ENCODE results near the gene TEN1.

Gene TEN1

DNA sequence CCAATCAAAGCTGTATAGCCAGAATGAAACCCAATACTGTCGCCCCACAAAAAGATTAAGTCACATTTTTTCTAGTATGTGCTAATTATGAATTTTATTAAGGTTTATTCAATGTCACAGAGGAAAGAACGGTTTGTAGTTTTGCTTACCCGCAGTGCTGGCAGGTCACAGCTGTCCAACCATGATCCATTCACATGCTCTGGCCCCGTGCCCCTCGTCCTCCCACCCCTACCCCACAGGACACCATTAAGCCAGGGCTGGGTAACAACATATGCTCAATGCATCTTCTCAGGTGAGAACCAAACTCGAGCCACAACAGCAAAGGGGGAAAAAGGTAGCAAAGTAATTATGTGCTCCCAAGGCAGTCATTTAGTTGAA is 37.6 kb upstream of the TEN1 start:
- H3K4me3 ChIP-seq (ENCODE audit: low read depth, low read length) = no peak overlapping the region; the same call in 1 of the 2 replicates
- no peaks in the 10 kb centered on the region for H3K9me3 ChIP-seq (ENCODE audit: control insufficient read depth, insufficient read depth, low read depth, low read length)
- ChIA-PET POLR2A (interaction anchor here (0.5 to 1.9 kb wide), 29 partner anchors 9 to 412 kb away, joined by 3 to 20 read pairs (median 4); partner anchors contain the start of genes ACOX1, CDK3, MRPL38 and PRPSAP1), CTCF (interaction anchor here (0.7 to 1.9 kb wide), 6 partner anchors 11 to 64 kb away, joined by 3 to 9 read pairs (median 4); partner anchors contain the start of gene CDK3)
- peaks cover 3% of the 10 kb centered on the region; the same call in 1 of the 2 replicates for H3K4me1 ChIP-seq (ENCODE audit: control insufficient read depth, insufficient read depth, low read length)
- H3K36me3 ChIP-seq (ENCODE audit: control insufficient read depth in 2 of 2, insufficient read depth in 1 of 2, low read length in 2 of 2) = peaks cover 9 to 32% of the 10 kb centered on the region in 2 experiments
- TF ChIP-seq ZNF548 (tag by site-specific recombination; IDR thresholded peaks at IDR 0.05) (no peak), KLF16 (tag by site-specific recombination; IDR thresholded peaks at IDR 0.05) (no peak), ZBTB7A (tag by site-specific recombination; IDR thresholded peaks at IDR 0.05; ENCODE audit: low read depth) (no peak), ZNF664 (tag by site-specific recombination; IDR thresholded peaks at IDR 0.05) (no peak), ZNF670 (tag by site-specific recombination; IDR thresholded peaks at IDR 0.05; ENCODE audit: low read depth) (no peak), ZNF747 (tag by site-specific recombination; IDR thresholded peaks at IDR 0.05) (no peak), ZNF549 (tag by site-specific recombination; IDR thresholded peaks at IDR 0.05) (no peak), ZNF658 (tag by site-specific recombination; IDR thresholded peaks at IDR 0.05) (no peak), HOXA7 (CRISPR knock-in tag; IDR thresholded peaks at IDR 0.05; ENCODE audit: borderline replicate concordance) (no peak)
- H3K27ac ChIP-seq (ENCODE audit: extremely low read depth, low read depth, low read length) = no peak overlapping the region; the same call in 1 of the 2 replicates

GRCh38 chr17:75942473-75942872 is 36.6 kb upstream of the TEN1 start:
- Histone ChIP-seq H3K27ac (ENCODE audit: extremely low read depth, low read depth, low read length) (no peak overlapping the region), H3K36me3 (ENCODE audit: control insufficient read depth in 2 of 2, insufficient read depth in 1 of 2, low read length in 2 of 2) (peaks cover 20 to 38% of the 10 kb centered on the region in 2 experiments), H3K9me3 (ENCODE audit: control insufficient read depth, insufficient read depth, low read depth, low read length) (no peaks in the 10 kb centered on the region), H3K4me1 (ENCODE audit: control insufficient read depth, insufficient read depth, low read length) (peaks cover 3% of the 10 kb centered on the region; the same call in 1 of the 2 replicates), H3K4me3 (ENCODE audit: low read depth, low read length) (no peak overlapping the region)
- CTCF ChIA-PET = interaction anchor here (1.9 kb wide), 1 partner anchor 15 kb away, joined by 9 read pairs; no protein-coding TSS in a partner anchor
- POLR2A ChIA-PET = interaction anchor here (0.7 to 1.9 kb wide), 3 partner anchors 14 to 63 kb away, joined by 4 to 20 read pairs (median 5); no protein-coding TSS in a partner anchor
- TF ChIP-seq ZNF544 (tag by site-specific recombination; IDR thresholded peaks at IDR 0.05) (no peak), ZNF530 (tag by site-specific recombination; IDR thresholded peaks at IDR 0.05; ENCODE audit: low read depth) (no peak), ZNF221 (tag by site-specific recombination; IDR thresholded peaks at IDR 0.05; ENCODE audit: borderline replicate concordance) (no peak), ZBTB11 (tag by site-specific recombination; conservative IDR thresholded peaks at IDR 0.05; ENCODE audit: low read depth) (no peak), ZNF223 (tag by site-specific recombination; IDR thresholded peaks at IDR 0.05) (no peak), ZNF140 (tag by site-specific recombination; IDR thresholded peaks at IDR 0.05) (no peak), ZBTB44 (tag by site-specific recombination; IDR thresholded peaks at IDR 0.05) (no peak), MYNN (tag by site-specific recombination; IDR thresholded peaks at IDR 0.05; ENCODE audit: borderline replicate concordance) (no peak), ZNF623 (tag by site-specific recombination; IDR thresholded peaks at IDR 0.05) (no peak), ZNF114 (tag by site-specific recombination; IDR thresholded peaks at IDR 0.05) (no peak), ZNF146 (tag by site-specific recombination; IDR thresholded peaks at IDR 0.05) (no peak)
- TF ChIP-seq, protein P1, sequence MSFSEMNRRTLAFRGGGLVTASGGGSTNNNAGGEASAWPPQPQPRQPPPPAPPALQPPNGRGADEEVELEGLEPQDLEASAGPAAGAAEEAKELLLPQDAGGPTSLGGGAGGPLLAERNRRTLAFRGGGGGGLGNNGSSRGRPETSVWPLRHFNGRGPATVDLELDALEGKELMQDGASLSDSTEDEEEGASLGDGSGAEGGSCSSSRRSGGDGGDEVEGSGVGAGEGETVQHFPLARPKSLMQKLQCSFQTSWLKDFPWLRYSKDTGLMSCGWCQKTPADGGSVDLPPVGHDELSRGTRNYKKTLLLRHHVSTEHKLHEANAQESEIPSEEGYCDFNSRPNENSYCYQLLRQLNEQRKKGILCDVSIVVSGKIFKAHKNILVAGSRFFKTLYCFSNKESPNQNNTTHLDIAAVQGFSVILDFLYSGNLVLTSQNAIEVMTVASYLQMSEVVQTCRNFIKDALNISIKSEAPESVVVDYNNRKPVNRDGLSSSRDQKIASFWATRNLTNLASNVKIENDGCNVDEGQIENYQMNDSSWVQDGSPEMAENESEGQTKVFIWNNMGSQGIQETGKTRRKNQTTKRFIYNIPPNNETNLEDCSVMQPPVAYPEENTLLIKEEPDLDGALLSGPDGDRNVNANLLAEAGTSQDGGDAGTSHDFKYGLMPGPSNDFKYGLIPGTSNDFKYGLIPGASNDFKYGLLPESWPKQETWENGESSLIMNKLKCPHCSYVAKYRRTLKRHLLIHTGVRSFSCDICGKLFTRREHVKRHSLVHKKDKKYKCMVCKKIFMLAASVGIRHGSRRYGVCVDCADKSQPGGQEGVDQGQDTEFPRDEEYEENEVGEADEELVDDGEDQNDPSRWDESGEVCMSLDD (tag by site-specific recombination; IDR thresholded peaks at IDR 0.05) = no peak
- TF ChIP-seq, protein P2, sequence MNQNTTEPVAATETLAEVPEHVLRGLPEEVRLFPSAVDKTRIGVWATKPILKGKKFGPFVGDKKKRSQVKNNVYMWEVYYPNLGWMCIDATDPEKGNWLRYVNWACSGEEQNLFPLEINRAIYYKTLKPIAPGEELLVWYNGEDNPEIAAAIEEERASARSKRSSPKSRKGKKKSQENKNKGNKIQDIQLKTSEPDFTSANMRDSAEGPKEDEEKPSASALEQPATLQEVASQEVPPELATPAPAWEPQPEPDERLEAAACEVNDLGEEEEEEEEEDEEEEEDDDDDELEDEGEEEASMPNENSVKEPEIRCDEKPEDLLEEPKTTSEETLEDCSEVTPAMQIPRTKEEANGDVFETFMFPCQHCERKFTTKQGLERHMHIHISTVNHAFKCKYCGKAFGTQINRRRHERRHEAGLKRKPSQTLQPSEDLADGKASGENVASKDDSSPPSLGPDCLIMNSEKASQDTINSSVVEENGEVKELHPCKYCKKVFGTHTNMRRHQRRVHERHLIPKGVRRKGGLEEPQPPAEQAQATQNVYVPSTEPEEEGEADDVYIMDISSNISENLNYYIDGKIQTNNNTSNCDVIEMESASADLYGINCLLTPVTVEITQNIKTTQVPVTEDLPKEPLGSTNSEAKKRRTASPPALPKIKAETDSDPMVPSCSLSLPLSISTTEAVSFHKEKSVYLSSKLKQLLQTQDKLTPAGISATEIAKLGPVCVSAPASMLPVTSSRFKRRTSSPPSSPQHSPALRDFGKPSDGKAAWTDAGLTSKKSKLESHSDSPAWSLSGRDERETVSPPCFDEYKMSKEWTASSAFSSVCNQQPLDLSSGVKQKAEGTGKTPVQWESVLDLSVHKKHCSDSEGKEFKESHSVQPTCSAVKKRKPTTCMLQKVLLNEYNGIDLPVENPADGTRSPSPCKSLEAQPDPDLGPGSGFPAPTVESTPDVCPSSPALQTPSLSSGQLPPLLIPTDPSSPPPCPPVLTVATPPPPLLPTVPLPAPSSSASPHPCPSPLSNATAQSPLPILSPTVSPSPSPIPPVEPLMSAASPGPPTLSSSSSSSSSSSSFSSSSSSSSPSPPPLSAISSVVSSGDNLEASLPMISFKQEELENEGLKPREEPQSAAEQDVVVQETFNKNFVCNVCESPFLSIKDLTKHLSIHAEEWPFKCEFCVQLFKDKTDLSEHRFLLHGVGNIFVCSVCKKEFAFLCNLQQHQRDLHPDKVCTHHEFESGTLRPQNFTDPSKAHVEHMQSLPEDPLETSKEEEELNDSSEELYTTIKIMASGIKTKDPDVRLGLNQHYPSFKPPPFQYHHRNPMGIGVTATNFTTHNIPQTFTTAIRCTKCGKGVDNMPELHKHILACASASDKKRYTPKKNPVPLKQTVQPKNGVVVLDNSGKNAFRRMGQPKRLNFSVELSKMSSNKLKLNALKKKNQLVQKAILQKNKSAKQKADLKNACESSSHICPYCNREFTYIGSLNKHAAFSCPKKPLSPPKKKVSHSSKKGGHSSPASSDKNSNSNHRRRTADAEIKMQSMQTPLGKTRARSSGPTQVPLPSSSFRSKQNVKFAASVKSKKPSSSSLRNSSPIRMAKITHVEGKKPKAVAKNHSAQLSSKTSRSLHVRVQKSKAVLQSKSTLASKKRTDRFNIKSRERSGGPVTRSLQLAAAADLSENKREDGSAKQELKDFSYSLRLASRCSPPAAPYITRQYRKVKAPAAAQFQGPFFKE (tag by site-specific recombination; IDR thresholded peaks at IDR 0.05; ENCODE audit: borderline replicate concordance) = no peak
